Astrocyte (in vitro differentiated cells and primary cell): ENCODE results near the gene RNF166. TPM values are rescaled to one million over a fixed set of nuclear protein-coding genes. Genes with fewer than 3 reads are reported as not detected.

ENCODE experiments used
- DNase-seq: peaks from one replicate; pipeline ENCODE4 v3.0.0-alpha.2; 2010; ENCODE audit warnings: low read depth
- FAIRE-seq: peaks from 2 replicates; lab custom pipeline; 2011; peaks lifted over from hg19 to GRCh38; lab: Jason Lieb, UNC
- H2AFZ ChIP-seq: 2 replicates; pipeline ENCODE4 v1.6.0; 2012; ENCODE audit warnings: low read depth, low read length, inconsistent platforms
- H3K27ac ChIP-seq: 2 replicates; pipeline ENCODE4 v1.5.1; 2011; ENCODE audit warnings: low read depth, low read length, inconsistent platforms
- H3K27me3 ChIP-seq: 2 replicates; pipeline ENCODE4 v1.6.0; 2011; ENCODE audit warnings: low read length, inconsistent platforms; ENCODE audit not compliant: insufficient read depth
- H3K36me3 ChIP-seq: 2 replicates; pipeline ENCODE4 v1.5.1; 2011; ENCODE audit warnings: low read length, inconsistent platforms; ENCODE audit not compliant: insufficient read depth
- H3K4me1 ChIP-seq: 2 replicates; pipeline ENCODE4 v1.5.1; 2011; ENCODE audit warnings: low read length, inconsistent platforms; ENCODE audit not compliant: insufficient read depth
- H3K4me2 ChIP-seq: 2 replicates; pipeline ENCODE4 v1.6.0; 2012; ENCODE audit warnings: low read length, inconsistent platforms
- H3K4me3 ChIP-seq: 2 replicates; pipeline ENCODE4 v1.5.1; 2011; ENCODE audit warnings: low read depth, mild to moderate bottlenecking, low read length, inconsistent platforms; ENCODE audit not compliant: insufficient read depth
- H3K79me2 ChIP-seq: 2 replicates; pipeline ENCODE4 v1.6.0; 2012; ENCODE audit warnings: mild to moderate bottlenecking, low read length, inconsistent platforms; ENCODE audit not compliant: insufficient read depth
- H3K9ac ChIP-seq: 2 replicates; pipeline ENCODE4 v1.6.0; 2012; ENCODE audit warnings: mild to moderate bottlenecking, low read length, inconsistent platforms
- H3K9me3 ChIP-seq: 2 replicates; pipeline ENCODE4 v1.5.1; 2012; ENCODE audit warnings: low read depth, mild to moderate bottlenecking, low read length, inconsistent platforms; ENCODE audit not compliant: insufficient read depth
- H4K20me1 ChIP-seq: 2 replicates; pipeline ENCODE4 v1.6.0; 2012; ENCODE audit warnings: low read length, inconsistent platforms; ENCODE audit not compliant: insufficient read depth
- H3K27ac Mint-ChIP-seq: one replicate; pipeline ENCODE4 v1.8.0; 2021; ENCODE audit warnings: mild to moderate bottlenecking, mixed read lengths; ENCODE audit not compliant: unreplicated experiment
- H3K27me3 Mint-ChIP-seq: one replicate; pipeline ENCODE4 v1.8.0; 2021; ENCODE audit warnings: low read depth, mixed read lengths; ENCODE audit not compliant: unreplicated experiment
- H3K36me3 Mint-ChIP-seq: one replicate; pipeline ENCODE4 v1.8.0; 2021; ENCODE audit warnings: low read depth, mixed read lengths; ENCODE audit not compliant: unreplicated experiment
- H3K4me1 Mint-ChIP-seq: one replicate; pipeline ENCODE4 v1.8.0; 2021; ENCODE audit warnings: low read depth, mixed read lengths; ENCODE audit not compliant: unreplicated experiment
- H3K4me3 Mint-ChIP-seq: one replicate; pipeline ENCODE4 v1.8.0; 2021; ENCODE audit warnings: mild to moderate bottlenecking, moderate library complexity, mixed read lengths; ENCODE audit not compliant: unreplicated experiment
- H3K9me3 Mint-ChIP-seq: one replicate; pipeline ENCODE4 v1.8.0; 2021; ENCODE audit warnings: mild to moderate bottlenecking, mixed read lengths; ENCODE audit not compliant: unreplicated experiment
- EZH2 ChIP-seq: IDR thresholded peaks from 2 replicates; pipeline ENCODE4 v1.6.1; 2012; ENCODE audit warnings: mild to moderate bottlenecking, low read length, inconsistent platforms; ENCODE audit not compliant: insufficient read depth
- total RNA-seq: library from RNA; stranded (reverse); gene quantifications from 2 replicates; pipeline ENCODE4 v1.2.1, GENCODE V29; 2021
- TF ChIP-seq, protein P1 (sequence below): IDR thresholded peaks from 2 replicates; pipeline ENCODE4 v1.5.1; 2011; ENCODE audit warnings: low read depth, mild to moderate bottlenecking, inconsistent platforms, low read length, moderate library complexity; ENCODE audit not compliant: insufficient read depth

RNF166 gene
- total RNA-seq, 1 donor from 2014 or later: 15.4 TPM

- Histone ChIP-seq H3K27ac (no peak overlapping the region), H3K9me3 (no peaks in the 10 kb centered on the region), H3K4me3 (no peak overlapping the region), H4K20me1 (peaks cover 3% of the 10 kb centered on the region), H3K4me1 (peaks cover 9% of the 10 kb centered on the region), H3K4me2 (peak overlapping the region; percentile 3), H3K36me3 (no peaks in the 10 kb centered on the region), H3K27me3 (peaks cover 12% of the 10 kb centered on the region), H3K9ac (no peak overlapping the region), H2AFZ (no peak overlapping the region), H3K79me2 (no peaks in the 10 kb centered on the region)
- TF ChIP-seq EZH2: no peak
- TF ChIP-seq, protein P1, sequence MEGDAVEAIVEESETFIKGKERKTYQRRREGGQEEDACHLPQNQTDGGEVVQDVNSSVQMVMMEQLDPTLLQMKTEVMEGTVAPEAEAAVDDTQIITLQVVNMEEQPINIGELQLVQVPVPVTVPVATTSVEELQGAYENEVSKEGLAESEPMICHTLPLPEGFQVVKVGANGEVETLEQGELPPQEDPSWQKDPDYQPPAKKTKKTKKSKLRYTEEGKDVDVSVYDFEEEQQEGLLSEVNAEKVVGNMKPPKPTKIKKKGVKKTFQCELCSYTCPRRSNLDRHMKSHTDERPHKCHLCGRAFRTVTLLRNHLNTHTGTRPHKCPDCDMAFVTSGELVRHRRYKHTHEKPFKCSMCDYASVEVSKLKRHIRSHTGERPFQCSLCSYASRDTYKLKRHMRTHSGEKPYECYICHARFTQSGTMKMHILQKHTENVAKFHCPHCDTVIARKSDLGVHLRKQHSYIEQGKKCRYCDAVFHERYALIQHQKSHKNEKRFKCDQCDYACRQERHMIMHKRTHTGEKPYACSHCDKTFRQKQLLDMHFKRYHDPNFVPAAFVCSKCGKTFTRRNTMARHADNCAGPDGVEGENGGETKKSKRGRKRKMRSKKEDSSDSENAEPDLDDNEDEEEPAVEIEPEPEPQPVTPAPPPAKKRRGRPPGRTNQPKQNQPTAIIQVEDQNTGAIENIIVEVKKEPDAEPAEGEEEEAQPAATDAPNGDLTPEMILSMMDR: no peak
- DNase-seq: no peak
- peaks cover 14% of the 10 kb centered on the region for H3K27me3 Mint-ChIP-seq
- H3K4me3 Mint-ChIP-seq: no peak overlapping the region
- H3K9me3 Mint-ChIP-seq: no peaks in the 10 kb centered on the region
- no peaks in the 10 kb centered on the region for H3K36me3 Mint-ChIP-seq
- no peak for FAIRE-seq
- no peak overlapping the region for H3K27ac Mint-ChIP-seq
- no peaks in the 10 kb centered on the region for H3K4me1 Mint-ChIP-seq
Measured at GRCh38 chr16:88681709-88682451, 24.3 kb downstream of the RNF166 start.

DNA sequence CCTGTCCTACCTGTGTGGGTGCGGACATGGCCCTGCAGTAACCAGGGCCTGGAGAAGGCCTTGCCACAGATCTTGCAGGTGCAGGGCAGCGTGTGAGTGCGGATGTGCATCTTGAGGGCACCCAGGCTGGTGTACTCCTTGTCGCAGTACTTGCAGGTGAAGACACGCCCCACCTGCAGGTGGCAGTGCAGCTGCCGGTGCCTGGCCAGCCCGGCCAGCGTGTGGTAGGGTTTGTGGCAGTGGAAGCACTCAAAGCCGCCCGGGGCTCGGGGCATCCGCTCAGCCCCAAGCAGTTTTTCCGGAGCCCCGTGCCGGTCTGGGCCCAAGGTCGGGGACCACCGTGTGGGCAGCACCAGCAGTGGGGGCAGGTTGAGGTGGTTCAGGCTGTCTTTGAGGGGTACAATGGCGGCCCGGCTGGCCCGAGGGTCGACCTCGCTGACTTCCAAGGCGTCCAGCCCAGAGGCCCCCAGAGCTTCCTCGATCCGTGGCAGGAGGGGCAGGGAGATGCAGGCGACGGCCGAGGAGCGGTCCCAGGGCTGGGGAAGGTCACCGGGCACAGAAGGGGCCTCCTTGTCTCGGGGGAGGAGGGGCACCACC lies 25.0 kb downstream of the RNF166 start:
- peaks cover 12% of the 10 kb centered on the region for H3K27me3 ChIP-seq
- no peak overlapping the region for H3K9ac ChIP-seq
- H3K27ac ChIP-seq: no peak overlapping the region
- Mint-ChIP-seq H3K4me1 (no peaks in the 10 kb centered on the region), H3K36me3 (no peaks in the 10 kb centered on the region), H3K27ac (no peak overlapping the region), H3K4me3 (no peak overlapping the region), H3K27me3 (peaks cover 14% of the 10 kb centered on the region), H3K9me3 (no peaks in the 10 kb centered on the region)
- H3K79me2 ChIP-seq: no peaks in the 10 kb centered on the region
- no peaks in the 10 kb centered on the region for H3K9me3 ChIP-seq
- DNase-seq: no peak
- no peak overlapping the region for H3K4me3 ChIP-seq
- H2AFZ ChIP-seq: no peak overlapping the region
- FAIRE-seq: no peak
- no peaks in the 10 kb centered on the region for H3K36me3 ChIP-seq
- TF ChIP-seq, protein P1: no peak
- TF ChIP-seq EZH2: no peak
- peak overlapping the region; percentile 3 for H3K4me2 ChIP-seq
- H4K20me1 ChIP-seq: no peaks in the 10 kb centered on the region
- H3K4me1 ChIP-seq: peaks cover 5% of the 10 kb centered on the region

DNA sequence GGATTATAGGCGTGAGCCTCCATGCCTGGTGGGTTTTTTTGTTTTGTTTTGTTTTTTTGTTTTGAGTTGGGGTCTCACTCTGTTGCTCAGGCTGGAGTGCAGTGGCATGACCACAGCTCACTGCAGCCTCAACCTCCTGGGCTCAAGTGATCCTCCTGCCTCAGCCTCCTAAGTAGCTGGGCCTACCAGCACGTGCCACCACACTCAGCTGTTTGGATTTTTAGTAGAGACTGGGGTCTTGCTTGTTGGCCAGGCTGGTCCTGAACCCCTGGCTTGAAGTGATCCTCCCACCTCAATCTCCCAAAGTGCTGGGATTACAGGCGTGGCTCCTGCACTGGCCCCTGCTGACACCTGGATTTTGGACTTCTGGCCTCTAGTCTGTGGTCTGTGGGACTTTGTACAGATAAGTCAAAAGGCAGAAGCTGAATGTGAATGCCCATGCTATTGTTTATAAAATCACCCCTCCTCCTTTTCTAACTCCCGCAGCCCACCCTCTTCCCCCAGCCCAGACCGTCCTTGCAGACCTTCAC lies 25.6 kb downstream of the RNF166 start:
- no peaks in the 10 kb centered on the region for H3K9me3 Mint-ChIP-seq
- no peak overlapping the region for H3K27ac Mint-ChIP-seq
- DNase-seq (no peak), FAIRE-seq (no peak)
- no peak for TF ChIP-seq EZH2
- TF ChIP-seq, protein P1: no peak
- Histone ChIP-seq H2AFZ (no peak overlapping the region), H3K4me1 (peaks cover 3% of the 10 kb centered on the region), H3K9me3 (no peaks in the 10 kb centered on the region), H3K79me2 (no peaks in the 10 kb centered on the region), H4K20me1 (no peaks in the 10 kb centered on the region), H3K4me3 (no peak overlapping the region), H3K36me3 (no peaks in the 10 kb centered on the region), H3K27ac (no peak overlapping the region), H3K9ac (no peak overlapping the region), H3K4me2 (no peak overlapping the region), H3K27me3 (peaks cover 12% of the 10 kb centered on the region)
- H3K27me3 Mint-ChIP-seq: peaks cover 14% of the 10 kb centered on the region
- no peaks in the 10 kb centered on the region for H3K4me1 Mint-ChIP-seq
- no peaks in the 10 kb centered on the region for H3K36me3 Mint-ChIP-seq
- H3K4me3 Mint-ChIP-seq: no peak overlapping the region
